Mucosa of gallbladder (tissue), 1 donor: Measurements from ENCODE around the gene EFCC1. TPM values are rescaled to one million over a fixed set of nuclear protein-coding genes. Genes with fewer than 3 reads are reported as not detected.

Source experiments
- DNase-seq: peaks from one replicate; pipeline ENCODE4 v3.0.0-alpha.2; 2020; ENCODE audit warnings: low spot score
- total RNA-seq: library from RNA; stranded (reverse); gene quantifications from one replicate; pipeline ENCODE4 v1.2.1, GENCODE V29; 2021
- donor health status: DM: no; HTN: no; CAD: no.

EFCC1 gene
- 25.1 TPM for total RNA-seq

GRCh38 chr3:129001101-129001805 lies at the start of gene EFCC1:
Gene EFCC1, plus strand, starts transcription at chr3:129001304. Its CDS starts 325 bp downstream, at chr3:129001629.
- peak; percentile 62 for DNase-seq

GRCh38 chr3:128956440-128956839 lies 44.7 kb upstream of the EFCC1 start:
- no peak for DNase-seq

GRCh38 chr3:128965280-128965679 lies 35.8 kb upstream of the EFCC1 start:
- DNase-seq, result no peak

GRCh38 chr3:128965818-128966217 lies 35.3 kb upstream of the EFCC1 start:
- DNase-seq, result no peak

- no peak for DNase-seq
These were observed 33.3 kb upstream of the EFCC1 start for GRCh38 chr3:128967748-128968355.

- no peak for DNase-seq
These were observed 30.9 kb upstream of the EFCC1 start for GRCh38 chr3:128969993-128970739.

- DNase-seq, result no peak
These were observed 30.4 kb upstream of the EFCC1 start for GRCh38 chr3:128970740-128971047.

- peak; percentile 52 for DNase-seq
These were observed 29.5 kb upstream of the EFCC1 start for GRCh38 chr3:128971421-128972100.

GRCh38 chr3:128973988-128974564 lies 27.0 kb upstream of the EFCC1 start:
- no peak for DNase-seq

GRCh38 chr3:128975276-128975675 lies 25.8 kb upstream of the EFCC1 start:
- no peak for DNase-seq

- no peak for DNase-seq
These were observed 17.6 kb upstream of the EFCC1 start for GRCh38 chr3:128983293-128984069.

- DNase-seq, result no peak
These were observed 16.5 kb upstream of the EFCC1 start for GRCh38 chr3:128984596-128984995.

- DNase-seq, result no peak
These were observed 13.6 kb upstream of the EFCC1 start for GRCh38 chr3:128987302-128988100.

GRCh38 chr3:128988286-128988685 lies 12.8 kb upstream of the EFCC1 start:
- no peak for DNase-seq

- no peak for DNase-seq
These were observed 9.7 kb upstream of the EFCC1 start for GRCh38 chr3:128991355-128991895.

GRCh38 chr3:128992926-128993460 lies 8.1 kb upstream of the EFCC1 start:
- no peak for DNase-seq

GRCh38 chr3:128993461-128994172 lies 7.5 kb upstream of the EFCC1 start, which contains the start of gene CFAP92:
Gene CFAP92, minus strand, starts transcription at chr3:128994076. Its CDS starts 772 bp downstream, at chr3:128993304.
- DNase-seq, result peak; percentile 92

GRCh38 chr3:128994173-128994512 lies 7.0 kb upstream of the EFCC1 start:
- DNase-seq, result no peak
